GM10266 (cell line): ENCODE results near the gene ASTN2.

ENCODE experiments used
- DNase-seq: peaks from one replicate; pipeline ENCODE4 v3.0.0; 2012; ENCODE audit errors: extremely low spot score
- CTCF ChIP-seq: IDR thresholded peaks from 2 replicates; pipeline ENCODE4 v1.5.1; 2012; ENCODE audit warnings: mild to moderate bottlenecking, low read depth; ENCODE audit not compliant: control insufficient read depth, insufficient read depth; ENCODE audit errors: missing control alignments

ASTN2 gene

DNA sequence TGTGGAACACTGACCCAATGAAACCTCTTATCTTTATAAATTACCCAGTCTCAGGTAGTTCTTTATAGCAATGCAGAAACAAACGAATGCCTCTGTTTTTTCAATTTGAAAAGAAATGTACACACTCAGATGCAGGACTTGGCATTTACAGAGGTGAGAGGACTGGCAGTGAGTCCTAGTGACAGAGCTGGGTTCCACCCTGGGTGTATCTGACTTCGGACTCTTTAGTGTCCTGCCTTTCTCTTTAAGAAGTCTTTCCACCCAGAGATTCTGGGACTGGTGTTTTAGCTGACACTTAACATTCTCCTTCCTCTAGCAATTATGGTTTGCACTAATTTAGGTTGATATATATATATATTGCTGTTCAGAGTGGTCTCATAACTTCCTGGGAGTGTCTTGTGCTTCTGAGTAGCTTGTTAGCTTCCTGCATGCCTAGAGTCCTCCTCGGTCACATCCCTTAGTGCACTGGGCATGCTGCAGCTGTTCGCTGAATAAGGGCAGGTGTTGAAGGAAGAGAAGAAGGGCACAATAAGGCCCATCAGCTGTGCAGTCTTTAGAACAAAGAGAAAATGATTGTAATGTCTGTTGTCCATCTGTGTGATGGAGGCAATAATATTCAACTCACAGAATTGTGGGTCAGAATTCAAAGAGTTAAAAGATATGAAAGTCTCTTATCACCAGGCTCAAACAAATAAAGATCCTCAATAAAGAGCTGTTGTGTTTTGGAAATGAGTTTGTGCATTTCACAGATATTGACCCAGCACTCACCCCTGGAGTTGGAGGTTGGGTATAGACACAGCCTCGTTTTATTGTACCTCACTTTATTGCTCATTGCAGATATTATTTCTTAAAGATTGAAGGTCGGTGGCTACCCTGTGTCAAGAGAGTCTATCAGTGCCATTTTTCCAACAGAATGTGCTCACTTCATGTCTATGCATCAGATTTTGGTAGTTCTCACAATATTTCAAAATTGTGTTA, 540.6 kb downstream of the ASTN2 start:
- no peak for TF ChIP-seq CTCF
- no peak for DNase-seq

- no peak for TF ChIP-seq CTCF
- DNase-seq = no peak
Measured at GRCh38 chr9:116873491-116873890, 541.4 kb downstream of the ASTN2 start.

DNA sequence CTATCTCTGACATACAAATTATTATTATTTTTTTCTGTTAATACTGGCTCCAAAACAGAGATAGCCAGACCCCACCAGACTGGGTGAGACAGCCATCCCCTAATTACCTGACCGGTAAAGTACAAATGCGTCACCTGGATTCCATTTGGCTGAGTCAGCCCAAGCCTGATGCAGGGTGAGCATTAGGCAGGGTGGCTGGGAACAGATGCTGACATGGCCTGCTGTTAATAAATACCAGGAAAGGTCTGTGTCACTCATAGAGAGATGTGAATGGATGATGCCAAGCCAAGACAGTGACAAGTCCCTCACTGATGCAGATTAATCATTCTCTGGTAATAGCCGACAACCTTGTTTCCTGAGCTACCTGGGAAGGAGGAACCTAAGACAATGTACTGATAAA, 544.3 kb downstream of the ASTN2 start:
- DNase-seq = no peak
- TF ChIP-seq CTCF = no peak

DNA sequence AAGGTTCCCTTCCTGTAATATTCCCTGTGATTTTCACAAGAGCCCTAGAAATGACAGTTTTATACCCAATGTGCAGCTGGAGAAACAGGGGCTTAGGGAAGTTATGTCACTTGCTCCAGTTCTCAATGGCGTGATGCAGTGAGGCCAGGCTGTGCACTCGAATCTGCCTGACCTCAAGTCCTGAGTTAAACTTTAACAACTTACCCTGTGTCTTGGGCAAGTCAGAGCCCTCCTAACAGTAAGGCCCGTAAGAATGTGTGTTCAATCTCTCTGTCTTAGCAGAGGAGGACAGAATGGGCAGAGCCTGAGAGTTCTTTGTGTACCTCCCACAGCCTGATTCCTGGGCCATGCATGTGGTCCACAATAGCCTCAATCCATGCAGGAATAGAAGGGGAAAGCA, 546.7 kb downstream of the ASTN2 start:
- DNase-seq = no peak
- no peak for TF ChIP-seq CTCF

DNA sequence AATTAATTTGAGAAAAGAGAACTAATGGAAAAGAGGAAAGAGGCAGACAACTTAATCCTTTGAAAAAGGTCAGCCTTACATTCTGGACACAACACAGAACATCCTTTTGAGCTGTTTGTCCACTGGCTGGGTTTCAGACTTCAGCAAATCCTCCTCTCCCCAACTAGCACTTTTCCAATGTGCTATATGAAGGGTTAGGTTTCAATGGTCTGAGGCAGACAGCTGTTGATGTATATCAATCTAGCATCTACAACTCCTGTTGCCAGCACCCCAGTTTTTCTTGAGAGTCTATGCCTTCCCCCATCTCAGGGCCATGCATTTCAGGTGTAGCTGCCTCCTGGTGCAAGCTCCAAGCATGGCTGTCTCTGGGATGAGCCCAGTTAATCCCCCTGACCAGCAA, 553.5 kb downstream of the ASTN2 start:
- TF ChIP-seq CTCF = no peak
- no peak for DNase-seq

- DNase-seq = peak; percentile 50
Measured at GRCh38 chr9:116860509-116861120, 554.2 kb downstream of the ASTN2 start.

More at GRCh38 chr9:116860509-116861120, 554.2 kb downstream of the ASTN2 start:
- peak; percentile 76 for TF ChIP-seq CTCF
